ENCODE results near the gene TMED1.

- TF ChIP-seq CTCF (IDR thresholded peaks at IDR 0.05; ENCODE audit: low read depth, low read length, poor library complexity, severe bottlenecking) (no peak), EZH2phosphoT487 (IDR thresholded peaks at IDR 0.05; ENCODE audit: borderline replicate concordance, low read length) (no peak)
Observed at GRCh38 chr19:10836479-10837330, 693 bp upstream of the TMED1 start.
